Epithelial cell of prostate (primary cell): ENCODE results near the gene ITGA5.

Source experiments
- DNase-seq: peaks from one replicate; pipeline ENCODE4 v3.0.0-alpha.2; 2011; ENCODE audit warnings: low read depth, low spot score
- H3K27ac ChIP-seq: fragments of 450-650 bp; 2 replicates; pipeline ENCODE4 v1.5.1; 2017; ENCODE audit warnings: mild to moderate bottlenecking

Gene ITGA5

DNA sequence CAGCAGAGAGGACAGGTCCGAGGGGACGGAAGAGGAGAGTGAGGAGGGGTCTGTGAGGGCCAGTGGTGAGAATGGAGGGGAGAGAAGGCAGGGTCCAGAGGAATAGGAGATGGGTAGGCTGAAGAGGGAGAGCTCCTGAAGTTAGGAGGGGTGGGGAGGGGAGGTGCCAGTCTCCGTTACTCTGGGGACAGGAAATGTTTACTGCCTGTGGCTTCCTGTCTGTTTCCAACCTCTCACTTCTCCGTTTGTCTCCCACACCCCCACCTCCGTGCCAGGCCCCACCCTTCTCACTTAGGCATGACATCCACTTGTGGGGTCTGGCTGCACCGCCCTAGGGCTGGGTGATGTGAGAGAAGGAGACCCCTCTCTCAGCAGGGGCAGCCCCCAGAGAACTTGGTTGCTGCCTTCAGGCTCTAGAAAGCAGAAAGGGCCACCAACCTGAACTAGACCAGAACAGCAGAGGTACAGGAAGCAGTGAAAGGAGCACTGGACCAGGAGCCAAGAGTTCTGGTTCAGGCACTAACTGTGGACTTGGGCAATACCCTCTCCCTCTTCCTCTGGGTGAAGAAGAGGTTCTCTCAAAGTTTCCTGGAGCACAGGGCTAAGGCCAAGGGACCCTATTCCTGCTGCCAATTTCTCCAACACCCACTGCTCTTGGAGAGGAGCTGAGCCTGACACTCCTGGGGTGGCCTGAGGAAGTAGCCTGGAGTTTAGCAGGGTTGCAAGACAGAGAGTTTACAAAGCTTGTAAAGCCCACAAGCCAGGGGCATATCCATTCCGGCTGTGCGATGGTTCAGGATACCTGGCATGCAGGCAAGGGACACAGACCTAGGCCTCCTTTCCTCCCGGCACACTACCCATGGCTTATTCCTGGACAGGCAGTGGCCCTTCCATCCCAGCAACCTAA is 5.5 kb downstream of the ITGA5 start:
- DNase-seq: no peak
- H3K27ac ChIP-seq: peak overlapping the region; percentile 86

DNA sequence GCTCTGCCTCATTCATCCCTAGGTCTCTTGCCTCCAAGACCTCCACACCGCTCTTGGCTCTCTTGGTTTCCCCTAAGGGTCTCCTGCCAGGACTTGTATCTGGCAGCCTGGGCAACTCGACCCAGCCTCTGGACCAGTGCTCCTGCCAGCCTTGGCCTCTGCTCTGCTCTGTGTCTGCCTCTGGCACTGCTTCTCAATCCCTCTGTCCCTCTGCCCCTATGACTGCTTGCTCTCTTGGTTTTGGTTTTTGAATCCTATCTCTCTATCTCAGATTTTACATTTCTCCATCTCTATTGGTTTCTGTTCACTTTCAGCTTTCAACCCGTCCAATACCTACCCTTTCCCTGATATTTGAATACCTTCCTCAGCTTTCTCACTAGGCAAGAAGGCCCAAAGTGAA is 6.3 kb downstream of the ITGA5 start:
- peak overlapping the region; percentile 86 for H3K27ac ChIP-seq
- DNase-seq: no peak

DNA sequence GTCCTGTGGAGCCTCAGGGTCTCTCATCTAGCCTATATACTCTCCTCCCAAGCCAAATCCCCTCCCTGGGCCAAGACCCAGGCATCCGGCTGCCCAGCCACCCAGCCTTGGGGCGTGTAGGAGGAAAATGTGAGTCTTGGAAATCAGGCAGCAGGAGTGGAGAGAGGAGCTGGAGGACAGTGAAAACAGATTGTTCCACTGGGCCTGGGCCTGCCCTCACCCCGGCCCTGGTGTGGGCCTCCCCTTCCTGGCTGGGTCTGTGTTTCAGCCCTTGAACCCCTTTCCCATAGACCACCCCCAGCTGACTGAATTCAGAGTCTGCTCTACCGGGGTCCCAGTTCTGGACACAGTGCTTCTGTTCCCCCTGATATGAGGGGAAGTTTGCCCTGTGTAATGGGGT is 6.7 kb downstream of the ITGA5 start:
- DNase-seq: no peak
- peak overlapping the region; percentile 86 for H3K27ac ChIP-seq

DNA sequence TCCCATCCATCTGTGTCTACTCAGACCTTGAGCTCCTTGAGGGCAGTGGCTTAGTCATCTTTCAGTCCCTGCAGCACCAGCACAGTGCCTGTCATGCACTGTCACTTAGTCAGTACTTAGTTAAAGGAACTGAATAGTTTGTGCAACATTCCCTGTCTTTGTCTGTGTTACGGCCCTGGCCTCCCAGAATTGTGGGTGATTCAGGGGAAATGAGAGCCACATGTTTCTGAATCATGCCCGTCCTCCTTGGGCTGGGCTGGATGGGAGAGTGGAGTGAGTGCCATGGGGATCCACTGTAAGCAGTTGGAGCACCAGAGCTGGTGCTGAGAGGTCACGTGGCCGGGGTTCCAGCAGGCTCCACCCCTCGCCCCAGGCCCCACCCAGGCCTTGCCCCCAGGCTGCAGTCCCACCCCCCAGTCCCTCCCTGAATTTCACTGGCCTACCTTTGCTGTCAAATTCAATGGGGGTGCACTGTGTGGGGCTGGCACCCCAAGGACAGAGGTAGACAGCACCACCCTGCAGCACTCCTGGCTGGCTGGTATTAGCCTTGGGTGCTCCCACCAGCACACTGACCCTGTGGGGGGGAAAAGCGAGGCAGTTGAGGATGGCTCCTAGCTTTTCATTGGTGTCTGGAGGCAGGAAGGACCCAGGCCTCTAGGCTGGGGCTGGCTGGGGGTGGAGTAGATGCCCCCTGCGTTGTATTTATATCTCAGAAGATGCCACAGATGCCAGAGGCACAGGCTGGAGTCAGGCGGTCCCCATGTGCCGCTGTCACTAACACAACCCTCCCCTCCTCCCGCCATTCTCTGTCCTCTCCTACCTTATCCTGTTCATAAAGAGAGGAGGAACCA is 7.5 kb downstream of the ITGA5 start:
- peak; percentile 93 for DNase-seq
- peak overlapping the region; percentile 86 for H3K27ac ChIP-seq

DNA sequence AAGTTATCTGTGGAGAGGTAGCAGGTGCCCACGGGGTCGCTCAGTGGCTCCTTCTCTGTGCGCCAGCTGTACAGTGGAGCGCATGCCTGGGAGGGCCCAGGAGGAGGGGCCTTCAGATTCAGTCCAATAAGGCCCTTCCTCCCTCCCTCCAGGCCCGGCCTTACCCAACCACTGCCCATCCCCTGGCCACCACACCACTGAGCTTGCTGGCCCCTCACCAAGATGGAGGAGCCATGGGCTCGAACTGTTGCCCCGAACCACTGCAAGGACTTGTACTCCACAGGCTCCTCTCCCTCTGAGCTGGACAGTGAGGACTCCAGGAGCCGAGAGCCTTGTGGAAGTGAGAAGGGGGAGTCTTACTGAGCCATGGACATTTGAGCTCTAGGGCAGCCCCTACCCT is 9.8 kb downstream of the ITGA5 start:
- no peak overlapping the region for H3K27ac ChIP-seq
- no peak for DNase-seq

DNA sequence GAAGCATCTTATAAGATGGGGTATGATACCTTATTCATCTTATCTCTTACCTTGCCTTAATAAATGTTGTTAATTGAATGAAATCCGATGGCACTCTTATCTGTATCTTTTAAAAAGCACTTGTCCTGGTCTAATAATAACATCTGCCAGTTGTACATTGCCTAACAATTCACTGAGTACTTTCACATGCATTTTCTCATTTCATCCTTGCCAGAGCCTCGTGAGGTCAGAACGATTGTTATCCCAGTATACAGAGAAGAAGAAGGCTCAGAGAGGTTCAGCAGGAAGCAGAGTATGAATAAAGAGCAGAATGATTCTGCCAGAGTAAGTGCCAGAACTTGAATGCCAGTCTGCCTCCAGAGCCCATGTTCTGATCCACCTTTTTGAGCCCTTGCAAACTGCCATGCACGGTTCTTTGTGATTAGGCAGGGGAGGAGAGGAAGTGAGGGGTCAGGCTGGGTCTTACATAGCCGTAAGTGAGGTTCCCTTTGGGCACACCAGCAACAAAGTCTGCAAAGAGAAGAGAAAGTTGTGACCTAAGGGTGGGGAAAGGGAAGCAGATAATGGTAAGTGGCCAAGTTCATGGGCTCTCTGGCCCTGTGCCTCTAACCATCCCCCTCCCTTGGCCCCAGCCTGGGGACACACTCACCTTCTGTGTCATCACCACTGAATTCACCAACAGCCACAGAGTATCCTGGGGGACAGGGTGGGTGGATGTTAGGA is 11.7 kb downstream of the ITGA5 start:
- no peak overlapping the region for H3K27ac ChIP-seq
- no peak for DNase-seq

DNA sequence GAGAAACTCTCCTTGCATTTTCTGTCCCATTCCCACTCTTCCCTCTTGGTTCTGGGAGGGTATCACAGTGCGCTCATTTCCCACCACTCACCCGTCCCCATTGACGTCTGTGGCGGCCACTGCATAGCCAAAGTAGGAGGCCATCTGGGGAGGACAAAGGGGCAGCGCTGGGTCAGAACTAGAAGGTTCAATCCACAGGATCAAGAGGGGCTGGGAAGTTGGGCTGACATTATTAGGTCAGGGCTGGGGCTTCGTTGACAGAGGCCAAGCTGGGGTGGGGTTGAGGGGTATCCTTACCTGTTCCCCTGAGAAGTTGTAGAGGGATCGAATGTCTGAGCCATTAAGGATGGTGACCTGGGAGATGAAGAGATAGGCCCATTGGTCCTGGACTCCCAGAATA is 13.5 kb downstream of the ITGA5 start:
- H3K27ac ChIP-seq: no peak overlapping the region

DNA sequence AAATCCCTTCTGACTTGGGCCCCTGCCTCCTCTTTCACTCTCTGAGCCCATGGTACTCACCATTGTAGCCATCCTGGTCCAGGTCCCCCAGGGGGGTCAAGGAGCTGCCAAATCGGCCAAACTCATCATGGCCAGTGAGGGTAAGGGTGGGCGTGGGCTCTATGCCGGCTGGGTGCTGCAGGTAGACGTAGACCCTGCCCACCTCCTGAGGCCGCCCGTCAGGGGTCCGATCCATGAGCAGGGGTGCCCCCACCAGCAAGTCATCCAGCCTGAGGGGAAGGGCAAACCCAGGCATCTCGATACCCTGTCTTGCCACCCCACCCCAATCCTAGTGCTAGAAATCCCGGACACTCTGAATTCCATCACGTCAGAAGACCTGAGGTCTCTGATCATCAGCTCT is 14.0 kb downstream of the ITGA5 start:
- H3K27ac ChIP-seq: no peak overlapping the region
- no peak for DNase-seq

More for the DNA sequence above, 13.5 kb downstream of the ITGA5 start:
- DNase-seq: no peak

DNA sequence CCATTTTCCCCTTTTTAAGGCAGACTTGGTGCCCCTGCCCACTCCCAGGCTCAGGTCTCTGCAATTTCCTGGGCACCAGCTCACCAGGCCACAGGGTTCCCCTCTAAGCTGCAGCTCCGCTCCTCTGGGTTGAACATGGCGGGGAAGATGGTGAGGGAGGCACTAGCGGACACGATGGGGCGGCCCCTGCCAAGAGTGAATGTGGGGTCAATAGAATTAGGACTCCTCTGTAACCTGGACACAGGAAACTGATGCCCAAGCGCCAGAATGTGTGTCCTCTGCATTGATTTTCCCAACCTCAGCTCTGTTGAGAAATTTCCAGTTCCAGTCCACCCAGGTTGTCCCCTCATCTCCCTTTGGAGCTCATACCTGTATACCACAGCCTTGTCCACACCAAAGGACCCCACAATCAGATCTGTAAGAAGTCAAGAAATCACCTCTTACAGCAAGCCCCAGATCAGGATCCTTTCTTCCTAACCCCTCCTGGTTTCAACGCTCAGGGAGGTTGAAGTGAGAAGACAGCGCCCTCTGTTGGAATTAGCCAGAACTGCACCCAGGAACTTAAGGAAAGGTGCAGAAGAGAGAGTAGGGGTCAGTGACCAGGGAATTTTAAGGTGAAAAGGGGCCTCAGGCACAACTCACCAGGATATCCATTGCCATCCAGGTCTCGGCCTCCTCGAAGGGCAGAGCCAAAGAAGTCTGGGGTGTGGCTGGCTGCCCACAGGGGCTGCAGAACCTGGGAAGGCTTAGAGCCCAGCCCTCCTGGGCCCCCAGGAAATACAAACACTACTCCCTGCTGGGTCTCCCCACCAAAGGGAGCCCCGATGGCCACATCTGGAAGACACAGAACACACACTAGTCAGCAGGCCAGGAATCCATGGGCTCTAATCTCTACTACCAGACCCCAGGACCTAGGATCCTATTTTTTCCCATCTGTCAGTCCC is 14.7 kb downstream of the ITGA5 start:
- no peak for DNase-seq
- no peak overlapping the region for H3K27ac ChIP-seq

DNA sequence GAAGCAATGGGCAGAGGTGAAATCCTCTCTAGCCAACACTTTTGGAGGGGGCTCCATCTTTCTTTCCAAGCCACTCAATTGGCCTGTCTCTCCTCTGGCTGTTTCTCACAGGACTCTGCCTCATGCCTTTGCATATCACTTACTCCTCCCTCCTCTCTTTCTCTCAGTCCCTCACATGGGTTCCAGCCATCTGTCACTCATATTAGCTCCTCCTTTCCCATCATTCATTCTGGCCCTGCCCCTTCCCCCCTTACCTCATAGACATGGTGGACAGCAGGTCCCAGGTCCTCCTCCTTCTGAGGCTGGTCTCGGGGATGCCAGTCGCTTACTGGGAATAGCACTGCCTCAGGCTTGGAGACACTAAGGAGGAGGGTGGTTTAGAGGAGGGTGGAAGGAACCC is 17.9 kb downstream of the ITGA5 start:
- no peak overlapping the region for H3K27ac ChIP-seq
- DNase-seq: no peak

DNA sequence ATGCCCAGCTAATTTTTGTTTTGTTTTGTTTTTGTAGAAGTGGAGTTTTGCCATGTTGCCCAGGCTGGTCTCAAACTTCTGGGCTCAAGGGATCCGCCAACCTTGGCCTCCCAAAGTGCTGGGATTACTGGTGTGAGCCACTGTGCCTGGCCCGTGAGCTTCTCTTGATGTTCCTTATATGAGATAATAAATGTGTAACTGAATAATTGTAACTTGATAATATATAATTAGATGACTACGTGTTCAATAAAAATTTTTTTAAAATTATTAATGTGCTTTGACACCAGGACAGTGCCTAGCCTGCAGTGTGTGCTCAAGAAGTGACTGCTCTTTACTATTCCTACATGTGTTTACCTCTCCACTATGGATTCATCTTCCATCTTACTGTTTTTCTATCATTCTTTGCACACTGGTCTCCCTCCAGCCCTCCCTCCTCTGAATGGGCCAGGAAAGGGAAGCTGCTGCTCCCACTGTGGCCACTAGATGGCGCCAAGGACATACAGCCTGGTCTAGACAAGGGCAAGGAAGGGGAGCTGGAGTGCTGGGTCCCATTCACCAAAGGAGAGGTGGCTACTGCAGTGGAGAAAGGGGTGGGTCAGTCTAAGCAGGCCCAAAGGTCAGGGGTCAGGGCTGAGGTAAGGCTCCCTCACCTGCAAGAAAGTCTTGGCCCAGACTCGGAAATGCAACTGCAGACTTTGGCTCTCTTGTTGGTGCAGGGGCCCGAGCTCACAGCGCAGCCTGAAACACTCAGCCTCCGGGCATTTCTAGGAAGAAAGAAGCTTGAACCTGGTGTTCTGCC is 19.9 kb downstream of the ITGA5 start:
- no peak overlapping the region for H3K27ac ChIP-seq
- peak; percentile 27 for DNase-seq

DNA sequence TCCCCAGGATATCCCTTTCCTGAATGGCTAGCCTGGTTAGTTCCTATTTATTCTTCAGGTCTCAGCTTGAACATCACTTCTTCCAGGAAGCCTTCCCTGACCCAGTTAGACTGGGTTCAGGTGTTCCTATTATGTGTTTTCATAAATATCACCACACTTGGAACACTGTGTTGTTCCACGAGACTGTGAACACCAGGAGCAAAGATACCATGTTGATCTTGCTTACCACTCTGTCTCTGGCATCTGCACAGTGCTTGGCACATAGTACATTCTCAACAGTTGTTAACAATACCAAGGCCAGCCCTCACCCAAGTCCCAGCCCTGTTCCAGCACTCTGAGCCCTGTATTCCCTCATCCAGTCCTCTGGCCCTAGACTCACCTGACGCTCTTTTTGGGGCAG is 20.8 kb downstream of the ITGA5 start:
- no peak overlapping the region for H3K27ac ChIP-seq
- no peak for DNase-seq

DNA sequence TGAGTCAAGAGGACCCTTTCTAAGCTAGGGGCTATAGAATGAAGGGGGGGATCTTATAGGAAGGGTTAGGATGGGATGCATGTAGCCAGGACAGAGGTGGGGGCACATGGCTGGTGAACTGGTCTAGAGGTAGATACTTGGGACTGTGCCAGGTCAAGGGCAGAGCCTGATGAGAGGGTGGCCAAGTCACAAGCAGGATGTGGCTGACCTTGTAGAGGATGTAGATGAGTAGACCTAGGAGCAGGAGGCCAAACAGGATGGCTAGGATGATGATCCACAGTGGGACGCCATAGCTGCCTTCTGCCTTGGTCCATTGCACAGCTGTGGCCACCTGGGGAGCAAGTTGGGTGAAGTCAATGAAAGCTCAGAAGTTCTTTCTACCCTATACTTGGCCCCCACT is 21.9 kb downstream of the ITGA5 start:
- H3K27ac ChIP-seq: no peak overlapping the region
- DNase-seq: no peak

DNA sequence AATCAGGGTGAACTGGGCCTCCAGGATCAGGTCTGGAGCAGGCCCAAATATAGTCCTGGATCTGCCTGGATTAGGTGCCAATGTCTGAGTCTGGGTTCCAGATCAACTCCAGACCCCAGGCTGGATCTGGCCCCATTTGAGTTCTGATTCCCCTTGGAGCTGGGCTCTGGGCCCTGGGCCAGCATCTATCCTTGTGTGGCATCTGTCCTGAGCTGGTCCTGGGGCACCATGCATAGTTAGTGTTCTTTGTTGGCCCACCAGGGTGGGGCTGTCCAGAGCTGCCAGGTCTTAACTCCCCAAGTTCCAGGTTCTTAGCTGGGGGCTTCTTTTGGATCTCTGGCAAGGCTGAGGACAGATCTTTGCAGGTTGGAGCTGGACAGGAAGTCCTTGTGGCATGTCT is 23.5 kb downstream of the ITGA5 start:
- H3K27ac ChIP-seq: no peak overlapping the region
- no peak for DNase-seq

DNA sequence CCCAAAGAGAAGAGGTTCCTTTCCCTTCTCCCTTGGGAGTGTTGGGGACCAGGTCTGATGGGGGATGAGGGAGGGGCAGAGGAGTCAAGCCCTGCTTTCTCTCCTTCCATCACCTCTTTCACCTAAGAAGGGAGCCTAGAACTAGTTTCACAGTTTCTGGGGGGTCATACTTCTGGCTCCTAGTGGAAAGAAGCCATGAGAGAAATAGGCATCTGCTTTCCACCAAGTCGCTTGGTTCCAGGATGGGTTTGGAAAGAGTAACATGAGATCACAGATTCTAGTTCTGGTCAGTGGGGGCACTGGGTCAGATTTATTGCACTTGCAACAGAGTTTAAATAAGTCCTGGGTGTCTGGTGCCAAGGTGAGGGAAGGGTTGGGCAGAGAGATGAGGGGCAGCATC is 24.1 kb downstream of the ITGA5 start:
- H3K27ac ChIP-seq: no peak overlapping the region
- no peak for DNase-seq

DNA sequence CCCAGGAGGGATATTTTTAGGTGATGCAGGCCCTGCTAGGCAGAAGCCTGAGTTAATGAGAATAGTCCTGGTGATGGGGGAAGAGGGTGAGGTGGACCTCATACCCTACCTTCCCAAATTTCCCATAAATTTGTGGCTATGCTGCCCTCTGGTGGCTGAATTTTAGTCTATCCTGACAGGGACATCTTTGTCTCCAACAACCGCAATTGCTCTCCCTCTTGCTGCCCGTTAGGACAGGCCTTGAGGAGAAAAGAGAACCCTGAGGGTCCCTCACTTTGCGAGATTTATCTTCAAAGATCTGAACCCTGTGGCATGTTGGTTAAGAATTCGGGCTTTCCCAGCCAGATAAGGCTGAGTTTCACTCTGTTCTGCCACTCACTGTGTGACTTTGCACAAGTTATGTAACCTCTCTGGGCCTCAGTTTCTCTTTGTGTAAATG is 24.8 kb downstream of the ITGA5 start:
- DNase-seq: no peak
- peak overlapping the region; percentile 73 for H3K27ac ChIP-seq

DNA sequence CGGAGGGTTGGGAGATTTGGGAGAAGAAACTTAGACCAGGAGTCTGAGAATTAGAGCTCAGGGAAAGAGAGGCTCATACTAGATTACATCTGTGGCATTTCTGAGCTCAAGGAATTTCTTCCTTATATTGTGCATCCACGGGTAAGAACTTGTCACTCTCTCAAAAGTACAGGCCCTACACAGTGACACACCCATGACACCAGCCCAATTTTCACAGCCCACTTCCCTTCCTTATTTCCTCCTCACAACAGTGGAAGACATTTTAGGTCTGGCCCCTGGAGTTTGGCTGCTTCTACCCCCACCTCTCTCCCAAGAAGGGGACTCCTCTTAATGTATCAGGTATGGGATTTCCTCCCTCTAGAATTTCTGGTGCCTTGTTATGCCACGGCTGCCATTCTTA is 25.3 kb downstream of the ITGA5 start:
- DNase-seq: no peak
- H3K27ac ChIP-seq: peak overlapping the region; percentile 73

DNA sequence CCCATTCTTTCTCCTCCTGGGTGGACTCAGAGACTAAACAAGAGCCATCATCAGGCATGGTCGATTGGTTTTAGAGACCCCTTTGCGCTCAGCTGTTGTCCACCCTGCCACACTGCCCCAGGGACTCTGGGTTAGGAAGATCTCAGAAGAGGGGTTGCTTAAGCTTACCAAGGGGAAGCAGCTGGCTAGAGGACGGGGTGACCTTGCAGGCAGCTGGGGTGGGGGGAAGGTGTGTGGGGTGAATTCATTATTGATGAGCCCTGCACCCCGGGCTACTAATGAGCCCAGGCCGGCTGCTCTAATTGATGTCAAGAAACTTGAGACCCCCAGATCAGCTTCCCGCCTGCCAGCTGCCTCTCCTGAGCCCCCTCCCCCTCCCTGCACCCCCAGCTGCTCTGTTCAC is 25.9 kb downstream of the ITGA5 start:
- no peak for DNase-seq
- peak overlapping the region; percentile 73 for H3K27ac ChIP-seq
